GM15510 (cell line): ENCODE measurements around the gene ZNF862.

Experiments
- POLR2A ChIP-seq: IDR thresholded peaks from 3 replicates; pipeline ENCODE4 v1.6.1; 2011; ENCODE audit warnings: borderline replicate concordance; ENCODE audit not compliant: insufficient read length; ENCODE audit errors: extremely low read depth

Gene ZNF862

GRCh38 chr7:149860821-149861727 is 22.9 kb downstream of the ZNF862 start:
- no peak for TF ChIP-seq POLR2A

- no peak for TF ChIP-seq POLR2A
These were observed 23.5 kb downstream of the ZNF862 start for GRCh38 chr7:149861728-149862045.

- no peak for TF ChIP-seq POLR2A
These were observed 24.0 kb downstream of the ZNF862 start for GRCh38 chr7:149862156-149862555.

- no peak for TF ChIP-seq POLR2A
These were observed 25.3 kb downstream of the ZNF862 start for GRCh38 chr7:149863500-149863899.

- TF ChIP-seq POLR2A, result no peak
These were observed 25.8 kb downstream of the ZNF862 start for GRCh38 chr7:149864023-149864422.

GRCh38 chr7:149864751-149865150 is 26.6 kb downstream of the ZNF862 start:
- TF ChIP-seq POLR2A, result no peak

GRCh38 chr7:149865437-149865836 is 27.3 kb downstream of the ZNF862 start:
- TF ChIP-seq POLR2A, result no peak

- TF ChIP-seq POLR2A, result no peak
These were observed 28.1 kb downstream of the ZNF862 start for GRCh38 chr7:149866139-149866778.

GRCh38 chr7:149866779-149867447 is 28.7 kb downstream of the ZNF862 start:
- no peak for TF ChIP-seq POLR2A

- TF ChIP-seq POLR2A, result no peak
These were observed 29.8 kb downstream of the ZNF862 start for GRCh38 chr7:149867762-149868622.

GRCh38 chr7:149868623-149869290 is 30.6 kb downstream of the ZNF862 start:
- TF ChIP-seq POLR2A, result no peak

- no peak for TF ChIP-seq POLR2A
These were observed 31.1 kb downstream of the ZNF862 start for GRCh38 chr7:149869291-149869650.

GRCh38 chr7:149869867-149870266 is 31.7 kb downstream of the ZNF862 start:
- TF ChIP-seq POLR2A, result no peak

GRCh38 chr7:149870274-149870673 is 32.1 kb downstream of the ZNF862 start:
- TF ChIP-seq POLR2A, result no peak
